ENCODE data around the gene POLE.

- TF ChIP-seq CTCF (IDR thresholded peaks at IDR 0.05), result no peak
- TF ChIP-seq POLR2A (IDR thresholded peaks at IDR 0.05), result no peak
Measured at GRCh38 chr12:132716356-132716755, 29.2 kb upstream of the POLE start.

All from breast epithelium (tissue), 3 donors.